ENCODE data around the gene MOAP1.
"Not testable (repeated sequence)": the region's sequence is repeated elsewhere in the genome, so short reads cannot be mapped to it uniquely, and the experiment has no call there.

MOAP1 gene

DNA sequence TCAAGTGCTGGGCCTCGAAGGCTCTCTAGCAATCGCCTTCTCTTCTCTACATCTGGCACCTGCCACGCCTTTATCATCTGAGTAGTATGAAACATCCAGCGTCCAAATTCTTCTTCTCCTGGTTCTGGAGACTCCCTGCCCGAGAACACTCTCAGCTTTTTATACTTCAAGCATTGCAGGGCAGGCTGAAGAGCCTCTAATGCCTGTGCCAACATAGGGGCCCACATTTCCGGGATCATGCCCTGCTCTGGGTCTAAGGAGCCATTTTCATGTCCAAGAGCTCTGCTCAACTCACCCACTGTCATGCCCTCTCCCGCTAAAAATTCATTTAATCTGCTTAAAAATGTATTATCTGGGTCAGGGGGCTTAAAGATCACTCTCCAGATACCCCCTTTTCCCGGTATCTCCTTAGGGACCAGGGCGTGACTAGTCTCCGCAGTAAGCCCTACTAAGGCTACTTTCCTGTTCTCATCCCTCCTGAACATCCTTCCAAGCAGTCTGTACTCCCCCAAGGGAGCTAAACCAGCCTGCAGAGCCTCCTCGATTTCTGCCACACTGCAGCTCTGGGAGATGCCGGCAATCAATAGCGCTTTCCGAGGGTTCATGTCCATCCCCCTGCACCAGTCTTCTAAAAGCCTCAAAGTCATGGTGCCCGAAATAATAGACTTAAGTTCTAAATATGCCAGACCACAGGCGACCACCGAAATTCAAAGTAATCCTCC, 940 bp downstream of the MOAP1 start:
- no peak for DNase-seq

DNA sequence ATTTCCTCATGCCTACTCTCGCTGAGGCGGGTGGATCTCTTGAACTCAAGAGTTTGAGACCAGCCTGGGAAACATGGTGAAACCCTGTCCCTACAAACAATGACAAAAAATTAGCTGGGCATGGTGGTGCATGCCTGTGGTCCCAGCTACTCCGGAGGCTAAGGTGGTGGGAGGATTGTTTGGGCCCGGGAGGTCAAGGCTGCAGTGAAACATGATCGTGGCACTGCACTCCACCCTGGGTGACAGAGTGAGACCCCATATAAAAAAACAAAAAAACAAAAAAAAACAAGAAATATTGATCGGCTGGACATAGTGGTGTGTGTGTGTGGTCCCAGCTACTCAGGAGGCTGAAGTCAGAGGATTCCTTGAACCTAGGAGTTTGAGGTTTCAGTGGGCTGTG, 9.2 kb downstream of the MOAP1 start:
- DNase-seq, result no peak

DNA sequence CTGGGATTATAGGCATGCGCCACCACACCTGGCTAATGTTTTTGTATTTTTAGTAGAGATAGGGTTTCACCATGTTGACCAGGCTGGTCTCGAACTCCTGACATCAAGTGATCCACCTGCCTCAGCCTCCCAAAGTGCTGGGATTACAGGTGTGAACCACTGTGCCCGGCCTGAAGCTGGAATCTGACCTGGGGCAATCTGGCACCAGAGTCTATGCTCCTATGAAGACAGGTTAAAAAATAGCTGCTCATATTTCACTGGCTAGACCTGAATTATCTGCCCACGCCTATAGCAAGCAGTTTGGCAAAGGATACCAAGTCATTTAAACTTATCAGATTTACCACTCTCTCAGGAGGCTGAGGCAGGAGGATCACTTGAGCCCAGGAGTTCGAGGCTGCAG, 10.0 kb downstream of the MOAP1 start:
- not testable (repeated sequence) for DNase-seq

DNA sequence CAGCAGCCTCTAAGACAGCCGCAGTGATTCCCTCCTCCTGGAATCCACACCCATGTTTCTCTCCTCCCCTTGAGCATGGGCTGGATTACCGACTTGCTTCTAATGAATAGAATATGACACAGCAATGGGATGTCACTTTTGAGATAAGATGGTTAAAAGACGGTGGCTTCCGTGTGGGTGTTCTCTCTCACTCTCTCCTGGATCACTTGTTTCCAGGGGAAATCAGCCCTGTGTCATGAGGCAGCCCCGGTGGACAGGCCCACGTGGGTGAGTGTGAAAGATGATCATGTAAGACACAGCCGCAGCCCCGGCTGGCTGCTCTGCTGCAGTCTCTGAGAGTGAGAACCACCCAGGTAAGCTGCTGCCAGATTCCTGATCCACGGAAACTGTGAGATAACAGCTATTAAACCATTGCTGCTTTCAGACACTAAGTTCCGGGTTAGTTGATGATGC, 10.7 kb downstream of the MOAP1 start:
- DNase-seq, result no peak

DNA sequence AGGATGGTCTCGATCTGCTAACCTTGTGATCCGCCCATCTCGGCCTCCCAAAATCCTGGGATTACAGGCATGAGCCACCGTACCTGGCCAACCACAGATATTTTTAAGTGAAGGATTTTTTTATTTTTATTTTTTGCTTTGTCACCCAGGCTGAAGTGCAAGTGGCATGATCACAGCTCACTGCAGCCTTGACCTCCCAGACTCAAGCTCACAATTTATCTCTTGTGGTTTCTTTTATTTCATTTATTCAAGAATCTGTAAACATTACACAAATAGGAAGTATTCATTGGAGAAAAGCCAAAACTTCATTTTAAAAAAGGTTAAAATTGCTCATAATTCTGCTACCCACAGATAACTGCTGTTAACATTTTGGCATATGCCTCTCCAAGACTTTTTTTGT, 13.3 kb downstream of the MOAP1 start:
- no peak for DNase-seq

DNA sequence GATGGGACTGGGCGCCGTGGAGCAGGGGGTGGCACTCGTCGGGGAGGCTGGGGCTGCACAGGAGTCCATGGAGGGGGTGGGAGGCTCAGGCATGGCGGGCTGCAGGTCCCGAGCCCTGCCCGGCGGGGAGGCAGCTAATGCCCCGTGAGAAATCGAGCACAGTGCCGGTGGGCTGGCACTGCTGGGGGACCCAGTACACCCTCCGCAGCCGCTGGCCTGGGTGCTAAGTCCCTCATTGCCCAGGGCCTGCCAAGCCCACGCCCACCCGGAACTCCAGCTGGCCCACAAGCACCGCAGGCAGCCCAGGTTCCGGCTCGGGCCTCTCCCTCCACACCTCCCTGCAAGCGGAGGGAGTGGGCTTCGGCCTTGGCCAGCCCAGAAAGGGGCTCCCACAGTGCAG, 14.6 kb downstream of the MOAP1 start:
- DNase-seq, result not testable (repeated sequence)

DNA sequence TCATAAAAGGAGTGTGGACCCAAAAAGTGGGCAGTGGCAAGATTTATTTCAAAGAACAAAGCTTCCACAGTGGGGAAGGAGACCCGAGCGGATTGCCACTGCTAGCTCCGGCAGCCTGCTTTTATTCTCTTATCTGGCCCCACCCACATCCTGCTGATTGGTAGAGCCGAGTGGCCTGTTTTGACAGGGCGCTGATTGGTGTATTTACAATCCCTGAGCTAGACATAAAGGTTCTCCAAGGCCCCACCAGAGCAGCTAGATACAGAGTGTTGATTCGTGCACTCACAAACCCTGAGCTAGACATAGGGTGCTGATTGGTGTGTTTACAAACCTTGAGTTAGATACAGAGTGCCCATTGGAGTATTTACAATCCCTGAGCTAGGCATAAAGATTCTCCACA, 15.1 kb downstream of the MOAP1 start:
- not testable (repeated sequence) for DNase-seq

DNA sequence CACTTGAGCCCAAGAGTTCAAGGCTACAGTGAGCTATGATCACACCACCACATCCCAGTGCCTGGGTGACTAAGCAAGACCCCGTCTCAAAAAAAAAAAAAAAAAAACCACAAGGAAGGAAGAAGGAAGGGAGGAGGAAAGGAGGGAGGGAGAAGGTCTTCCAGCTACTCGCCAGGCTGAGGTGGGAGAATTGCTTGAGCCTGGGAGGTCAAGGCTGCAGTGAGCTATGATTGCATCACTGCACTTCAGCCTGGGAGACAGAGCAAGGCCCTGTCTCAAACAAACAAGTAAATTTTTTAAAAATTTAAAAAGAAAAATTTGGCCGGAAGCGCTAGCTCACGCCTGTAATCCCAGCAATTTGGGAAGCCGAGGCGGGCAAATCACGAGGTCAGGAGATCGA, 16.1 kb downstream of the MOAP1 start:
- DNase-seq, result not testable (repeated sequence)

DNA sequence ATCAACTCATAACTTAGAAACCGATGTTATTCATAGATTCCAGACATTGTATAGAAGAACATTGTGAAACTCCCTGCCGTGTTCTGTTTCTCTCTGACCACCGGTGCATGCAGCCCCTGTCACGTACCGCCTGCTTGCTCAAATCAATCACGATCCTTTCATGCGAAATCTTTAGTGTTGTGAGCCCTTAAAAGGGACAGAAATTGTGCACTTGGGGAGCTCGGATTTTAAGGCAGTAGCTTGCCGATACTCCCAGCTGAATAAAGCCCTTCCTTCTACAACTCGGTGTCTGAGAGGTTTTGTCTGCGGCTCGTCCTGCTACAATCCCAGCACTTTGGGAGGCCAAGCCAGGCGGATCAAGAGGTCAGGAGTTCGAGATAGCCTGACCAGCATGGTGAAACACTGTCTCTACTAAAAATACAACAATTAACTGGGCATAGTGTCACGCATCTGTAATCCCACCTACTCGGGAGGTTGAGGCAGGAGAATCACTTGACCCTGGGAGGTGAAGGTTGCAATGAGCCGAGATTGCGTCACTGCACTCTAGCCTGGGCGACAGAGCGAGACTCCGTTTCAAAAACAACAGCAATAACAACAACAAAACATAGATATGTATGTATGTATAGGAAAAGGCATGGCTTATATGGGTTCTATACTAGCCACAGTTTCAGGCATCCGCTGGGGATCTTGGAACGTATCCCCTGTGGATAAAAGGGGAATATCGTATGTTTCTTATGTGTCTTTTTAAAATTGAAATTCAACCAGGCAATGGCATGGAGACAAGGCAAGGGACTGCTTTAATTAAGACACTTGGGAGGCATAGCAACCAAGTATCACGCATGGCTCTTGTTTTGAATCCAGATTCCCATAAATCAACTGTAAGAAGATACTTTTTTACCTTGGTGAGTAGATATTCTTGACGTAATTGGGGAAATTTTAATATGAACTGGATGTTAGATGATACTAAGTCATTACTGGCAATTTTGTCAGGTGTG, 19.1 kb downstream of the MOAP1 start:
- DNase-seq, result not testable (repeated sequence)

DNA sequence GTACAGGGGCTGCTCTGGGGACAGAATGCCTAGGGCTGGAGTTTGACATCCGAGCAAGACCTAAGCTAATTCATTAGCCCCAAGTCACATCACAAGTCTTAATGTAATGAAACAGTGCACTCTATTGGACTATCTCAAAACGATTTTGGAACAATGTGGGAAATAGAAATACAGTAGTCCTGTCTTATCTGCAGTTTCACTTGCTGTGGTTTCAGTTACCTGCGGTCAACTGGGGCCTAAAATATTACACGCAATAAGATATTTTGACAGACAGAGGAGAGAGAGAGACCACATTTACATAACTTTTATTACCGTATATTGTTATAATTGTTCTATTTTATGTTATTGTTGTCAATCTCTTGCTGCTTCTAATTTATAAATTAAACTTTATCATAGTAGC, 21.1 kb downstream of the MOAP1 start:
- DNase-seq, result no peak

DNA sequence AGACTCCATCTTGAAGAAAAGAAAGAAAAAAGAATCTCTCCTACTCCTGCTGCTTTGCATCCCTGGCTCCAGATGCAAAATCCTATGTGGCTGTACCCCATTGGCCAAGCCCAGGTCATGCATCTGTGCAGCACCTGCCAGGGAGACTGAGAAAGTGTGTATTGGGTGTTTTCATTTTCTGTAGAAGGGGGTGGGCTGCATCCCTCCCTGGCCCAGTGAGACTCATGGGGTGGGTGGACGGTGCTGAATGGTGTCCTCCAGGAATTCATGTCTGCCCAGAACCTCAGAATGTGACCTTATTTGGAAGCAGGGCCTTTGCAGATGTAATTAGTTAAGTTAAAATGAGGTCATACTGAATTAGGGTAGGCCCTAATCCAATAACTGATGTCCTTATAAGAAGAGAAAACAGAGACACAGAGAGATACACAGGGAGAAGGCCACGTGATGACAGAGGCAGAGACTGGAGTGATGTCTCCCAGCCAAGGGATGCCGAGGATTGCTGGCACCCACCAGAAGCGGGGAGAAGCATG, 23.2 kb downstream of the MOAP1 start:
- DNase-seq, result no peak

DNA sequence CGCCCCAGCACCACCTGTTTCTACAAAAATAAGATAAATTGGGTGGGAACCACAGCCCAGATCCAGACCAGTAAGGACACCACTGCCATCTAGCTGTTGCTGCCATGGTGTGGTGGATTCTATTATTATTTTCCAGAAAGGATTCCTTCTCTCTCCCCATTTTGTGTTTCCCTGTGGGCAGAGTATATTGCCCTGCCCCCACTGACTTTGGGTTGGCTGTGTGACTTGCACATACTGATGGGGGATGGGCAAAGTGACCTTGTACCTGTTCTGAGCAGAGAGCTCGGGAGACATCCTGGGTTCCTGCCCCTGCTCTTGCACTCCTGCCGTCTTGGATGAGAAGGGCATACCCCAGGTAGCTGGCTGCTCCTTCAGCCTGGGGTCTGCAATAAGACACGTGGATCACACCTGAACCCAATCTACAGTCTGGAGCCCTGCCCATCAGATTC, 24.3 kb downstream of the MOAP1 start:
- no peak for DNase-seq

DNA sequence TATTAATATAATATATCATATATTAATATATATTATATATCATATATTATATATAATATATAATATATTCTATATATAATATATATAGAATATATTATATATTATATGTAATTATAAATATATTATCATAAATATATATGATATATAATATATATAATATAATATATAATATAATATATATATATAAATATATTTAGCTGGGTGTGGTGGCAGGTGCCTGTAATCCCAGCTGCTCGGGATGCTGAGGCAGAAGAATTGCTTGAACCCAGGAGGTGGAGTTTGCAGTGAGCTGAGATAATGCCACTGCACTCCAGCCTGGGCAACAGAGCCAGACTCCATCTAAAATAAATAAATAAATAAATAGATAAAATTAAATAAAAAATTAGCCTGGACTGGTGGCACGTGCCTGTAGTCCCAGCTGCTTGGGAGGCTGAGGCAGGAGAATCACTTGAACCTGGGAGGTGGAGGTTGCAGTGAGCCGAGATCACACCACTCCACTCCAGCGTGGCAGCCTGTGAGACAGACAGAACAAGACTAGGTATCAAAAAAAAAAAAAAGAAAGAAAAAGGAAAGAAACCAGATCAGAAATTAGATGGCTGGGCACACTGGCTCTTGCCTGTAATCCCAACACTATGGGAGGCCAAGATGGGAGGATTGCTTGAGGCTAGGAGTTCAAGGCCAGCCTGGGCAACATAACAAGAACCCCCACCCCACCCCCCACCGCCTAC, 24.9 kb downstream of the MOAP1 start:
- not testable (repeated sequence) for DNase-seq

DNA sequence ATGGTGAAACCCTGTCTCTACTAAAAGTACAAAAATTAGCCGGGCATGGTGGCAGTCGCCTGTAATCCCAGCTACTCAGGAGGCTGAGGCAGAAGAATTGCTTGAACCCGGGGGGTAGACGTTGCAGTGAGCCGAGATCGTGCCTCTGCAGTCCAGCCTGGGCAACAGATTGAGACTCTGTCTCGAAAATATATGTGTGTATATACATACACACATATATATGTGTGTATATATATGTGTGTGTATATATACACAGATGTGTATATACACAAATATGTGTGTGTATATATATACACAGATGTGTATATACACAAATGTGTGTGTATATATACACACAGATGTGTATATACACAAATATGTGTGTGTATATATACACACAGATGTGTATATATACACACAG, 26.3 kb downstream of the MOAP1 start:
- not testable (repeated sequence) for DNase-seq

DNA sequence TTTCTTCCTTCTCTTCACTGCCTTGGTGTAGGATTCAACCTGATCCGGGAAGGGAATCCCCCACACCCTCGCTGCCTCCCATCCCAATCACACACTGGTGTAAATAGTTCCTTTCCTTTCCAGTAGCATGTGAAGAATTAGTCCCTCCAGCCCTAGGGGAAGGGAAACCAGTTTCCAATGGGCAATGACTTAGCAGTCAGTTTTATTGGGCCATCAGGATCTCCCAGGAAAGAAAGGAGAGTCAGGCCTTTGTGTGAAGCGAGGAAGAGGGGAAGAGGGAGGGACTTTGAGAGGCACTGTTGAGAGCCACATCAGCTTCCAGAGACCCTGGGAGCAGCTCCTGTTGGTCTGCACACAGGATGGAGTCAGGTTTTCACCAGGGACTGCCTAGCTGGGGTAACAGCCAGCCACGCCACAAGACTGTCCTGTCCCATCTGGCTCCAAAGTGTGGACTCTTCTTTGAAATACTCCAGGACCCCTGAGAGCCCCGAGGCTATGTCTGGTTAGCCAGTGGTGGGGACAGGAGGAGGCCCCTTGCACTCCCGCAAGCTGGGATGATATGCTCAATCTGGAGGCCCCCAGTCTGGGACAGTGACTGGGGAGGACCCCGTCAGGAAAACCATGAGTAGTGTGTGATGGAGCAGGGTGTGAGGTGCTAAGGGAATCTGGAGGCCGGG, 27.9 kb downstream of the MOAP1 start:
- DNase-seq, result no peak

DNA sequence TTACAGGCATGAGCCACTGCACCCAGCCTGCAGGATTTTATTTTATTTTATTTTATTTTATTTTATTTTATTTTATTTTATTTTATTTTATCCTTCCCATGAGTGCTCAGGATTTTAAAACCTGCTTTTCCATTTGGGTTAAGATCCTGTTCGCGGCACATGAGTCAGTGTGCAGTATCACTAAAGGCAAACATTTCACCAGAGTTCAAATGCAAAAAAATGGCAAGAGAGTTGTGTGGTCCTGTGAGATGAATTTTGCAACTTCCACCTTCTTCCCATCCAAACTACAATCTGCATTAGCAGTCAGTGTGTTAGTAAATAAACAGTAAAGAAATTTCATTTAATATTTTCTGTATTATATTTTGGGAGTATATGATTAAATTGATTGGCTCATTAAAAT, 29.0 kb downstream of the MOAP1 start:
- no peak for DNase-seq

DNA sequence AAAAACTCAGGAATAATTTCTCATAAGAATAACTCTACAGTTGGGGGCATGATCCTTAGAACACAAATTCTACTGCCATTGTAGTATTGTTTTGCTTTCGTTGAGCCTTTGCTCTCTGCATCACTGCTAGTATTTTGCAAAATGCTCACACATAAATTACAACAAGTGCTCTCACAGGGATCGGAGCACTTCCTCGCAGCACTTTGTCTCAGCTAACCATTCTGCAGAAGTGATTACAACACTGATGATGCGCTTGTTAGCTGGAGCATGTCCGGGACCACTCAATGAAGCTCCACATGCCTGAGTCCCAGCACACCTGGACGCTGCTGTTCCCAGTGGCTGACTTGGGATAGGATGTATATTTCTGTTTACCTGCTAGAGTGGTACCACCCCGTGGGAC, 31.6 kb downstream of the MOAP1 start:
- DNase-seq, result no peak

DNA sequence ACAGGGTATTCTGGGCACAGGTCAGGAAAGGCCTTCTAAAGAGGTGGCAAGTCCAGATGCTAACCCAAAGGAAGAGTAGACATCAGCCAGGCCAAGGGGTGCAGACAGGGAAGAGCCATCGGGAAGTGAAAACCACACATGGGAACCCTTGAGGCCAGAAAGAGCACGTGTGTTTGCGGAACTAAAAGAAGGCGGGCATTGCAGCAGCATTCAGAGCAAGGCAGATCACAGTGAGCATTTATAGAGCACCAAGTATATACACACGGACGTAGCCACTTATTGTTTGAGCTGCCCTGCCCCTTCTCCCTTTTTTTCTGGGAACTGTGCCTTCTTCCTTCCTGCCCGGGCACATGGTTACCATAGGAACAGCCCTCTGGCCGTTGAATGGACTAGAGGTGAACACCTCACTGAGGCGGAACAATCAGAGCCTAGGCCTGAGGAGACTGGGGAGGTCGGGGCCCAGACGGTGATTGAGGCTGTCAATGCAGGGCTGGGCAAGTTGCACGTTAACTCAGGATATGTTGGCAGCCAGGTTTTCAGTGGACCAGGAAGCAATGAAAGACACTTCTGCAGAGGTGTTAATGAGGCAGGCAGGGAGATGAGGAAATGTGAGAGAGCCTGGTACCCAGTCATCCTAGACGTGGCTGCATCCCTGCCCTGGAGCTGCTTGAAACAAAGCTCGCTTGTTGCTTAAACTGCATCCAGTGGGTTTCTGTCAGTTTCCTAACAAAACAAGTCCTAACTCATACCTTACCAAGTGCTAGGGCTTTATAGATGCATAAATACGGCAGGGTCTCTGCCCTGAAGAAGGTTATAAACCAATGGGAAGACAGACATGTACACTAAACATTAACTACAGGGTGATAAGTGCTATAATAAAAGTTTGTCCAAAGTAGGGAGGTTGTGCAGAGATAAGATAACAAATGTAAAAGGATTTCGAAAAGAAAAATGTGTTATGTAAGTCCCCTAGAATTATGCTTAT, 34.2 kb downstream of the MOAP1 start:
- DNase-seq, result no peak

DNA sequence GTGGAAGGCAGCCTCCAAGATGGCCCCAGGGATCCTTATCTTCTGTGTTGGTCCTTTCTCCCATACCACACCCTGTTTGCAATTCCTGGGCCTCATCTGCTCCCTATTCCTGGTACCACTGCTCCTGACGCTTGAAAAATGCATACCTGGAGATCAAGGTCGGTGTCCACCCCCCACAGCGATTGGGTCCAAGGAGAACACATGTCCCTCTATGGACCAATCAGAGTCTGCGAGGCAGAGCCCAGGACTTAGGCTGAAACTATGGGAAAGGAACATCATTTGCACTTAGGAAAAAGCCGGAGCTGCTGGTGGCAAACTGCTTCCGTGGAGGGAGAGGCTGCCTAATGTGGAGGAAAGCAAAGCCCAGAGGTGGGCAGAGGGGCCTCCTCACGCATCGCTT, 35.7 kb downstream of the MOAP1 start:
- no peak for DNase-seq

DNA sequence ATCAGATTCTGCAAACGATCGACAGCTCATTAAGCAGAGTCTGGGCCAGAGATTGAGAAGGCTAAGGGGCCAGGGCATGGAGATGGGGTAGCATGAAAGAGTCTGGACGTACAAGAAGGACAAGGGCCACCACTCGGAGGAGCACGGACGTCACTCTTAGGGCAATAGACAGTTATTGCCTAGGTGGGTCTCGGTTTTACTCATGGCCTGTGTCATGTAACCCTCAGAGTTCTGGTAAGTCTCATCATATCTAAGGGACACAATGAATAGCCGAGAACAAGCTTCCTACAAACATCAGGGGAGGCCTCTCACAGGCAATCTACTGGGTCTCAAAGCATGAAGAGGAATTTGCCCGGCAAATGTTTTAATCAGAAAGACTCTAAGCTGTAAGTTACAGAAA, 38.6 kb downstream of the MOAP1 start:
- no peak for DNase-seq

Measured in GDM1 (cell line).